ENCODE results near the gene SLC37A3. TPM values are rescaled to one million over a fixed set of nuclear protein-coding genes. Genes with fewer than 3 reads are reported as not detected.

The SLC37A3 gene
- total RNA-seq, 1 donor from 2014 or later: 83.0 TPM

DNA sequence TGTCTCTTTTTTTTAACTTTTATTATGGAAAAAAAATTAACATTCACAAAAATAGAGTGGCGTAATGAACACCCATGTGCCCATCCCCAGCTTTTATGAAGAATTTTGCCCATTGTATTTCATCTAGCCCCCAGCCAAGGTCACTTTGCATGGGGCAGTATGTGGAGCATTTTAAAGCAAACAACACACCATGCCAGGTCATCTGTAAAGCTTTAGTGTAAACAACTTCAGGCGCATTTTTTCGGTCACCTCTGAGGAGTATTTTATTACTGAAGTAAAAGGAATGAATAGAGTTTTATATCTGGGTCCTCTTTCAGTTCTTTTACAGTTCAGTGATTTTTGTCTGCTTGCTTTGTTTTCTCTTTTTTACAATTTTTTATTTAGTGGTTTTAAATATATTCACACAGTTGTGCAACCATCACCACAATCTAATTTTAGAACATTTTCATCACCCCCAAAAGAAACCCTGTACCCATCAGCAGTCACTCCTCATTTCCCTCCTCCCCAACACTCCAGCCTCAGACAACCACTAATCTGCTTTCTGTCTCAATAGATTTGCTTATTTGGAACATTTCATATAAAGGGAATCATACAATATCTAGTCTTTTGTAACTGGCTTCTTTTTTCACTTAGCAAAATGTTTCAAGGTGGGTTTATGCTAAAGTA lies 87.9 kb downstream of the SLC37A3 start:
- no peak for DNase-seq

DNA sequence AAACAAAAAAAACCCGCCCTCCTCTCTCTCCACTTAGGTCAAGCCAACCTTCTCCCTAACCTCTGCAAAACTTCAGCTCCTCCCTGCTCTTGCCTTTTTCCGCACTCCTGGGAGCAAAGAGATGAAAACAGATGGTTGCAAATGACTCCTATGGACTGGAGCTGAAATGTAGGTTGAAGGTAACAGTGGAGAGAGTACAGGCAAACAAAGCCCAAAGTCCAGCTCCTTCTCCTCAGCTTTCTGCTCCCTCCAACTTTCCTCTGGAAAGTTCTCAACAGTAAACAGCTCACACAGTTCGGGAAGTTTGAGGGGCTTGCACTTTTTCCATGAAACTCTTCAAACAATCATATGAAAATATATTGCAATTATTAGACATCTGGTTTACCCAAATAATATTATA lies 90.3 kb downstream of the SLC37A3 start:
- DNase-seq: no peak

DNA sequence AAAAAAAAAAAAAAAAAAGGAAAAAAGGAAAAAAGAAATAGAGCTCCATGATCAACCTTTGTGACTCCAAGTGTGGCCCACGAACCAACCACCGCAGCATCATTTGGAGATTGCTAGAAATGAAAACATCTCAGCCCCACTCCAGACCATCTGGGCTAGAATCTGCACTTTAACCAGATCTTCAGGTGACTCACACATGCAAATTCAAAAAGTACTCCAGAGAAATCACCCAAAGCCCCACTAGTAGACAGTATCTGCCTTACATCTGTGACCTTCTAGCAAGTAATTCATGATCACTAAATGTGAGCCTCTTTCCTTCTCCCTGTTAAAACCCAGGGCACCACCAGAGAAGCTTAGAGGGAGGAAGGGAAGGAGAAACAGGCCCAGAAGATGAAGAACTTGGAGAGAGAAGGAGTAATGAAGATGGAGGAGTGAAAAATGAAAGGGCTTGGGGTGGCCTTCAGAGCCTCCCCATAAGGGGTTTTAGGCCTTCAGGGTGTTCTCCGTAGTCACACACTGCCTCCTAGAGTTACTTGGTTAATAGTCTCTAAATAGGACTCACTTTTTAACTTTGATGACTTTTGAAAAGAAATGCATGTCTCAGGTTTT lies 94.0 kb downstream of the SLC37A3 start:
- DNase-seq: peak; percentile 50

DNA sequence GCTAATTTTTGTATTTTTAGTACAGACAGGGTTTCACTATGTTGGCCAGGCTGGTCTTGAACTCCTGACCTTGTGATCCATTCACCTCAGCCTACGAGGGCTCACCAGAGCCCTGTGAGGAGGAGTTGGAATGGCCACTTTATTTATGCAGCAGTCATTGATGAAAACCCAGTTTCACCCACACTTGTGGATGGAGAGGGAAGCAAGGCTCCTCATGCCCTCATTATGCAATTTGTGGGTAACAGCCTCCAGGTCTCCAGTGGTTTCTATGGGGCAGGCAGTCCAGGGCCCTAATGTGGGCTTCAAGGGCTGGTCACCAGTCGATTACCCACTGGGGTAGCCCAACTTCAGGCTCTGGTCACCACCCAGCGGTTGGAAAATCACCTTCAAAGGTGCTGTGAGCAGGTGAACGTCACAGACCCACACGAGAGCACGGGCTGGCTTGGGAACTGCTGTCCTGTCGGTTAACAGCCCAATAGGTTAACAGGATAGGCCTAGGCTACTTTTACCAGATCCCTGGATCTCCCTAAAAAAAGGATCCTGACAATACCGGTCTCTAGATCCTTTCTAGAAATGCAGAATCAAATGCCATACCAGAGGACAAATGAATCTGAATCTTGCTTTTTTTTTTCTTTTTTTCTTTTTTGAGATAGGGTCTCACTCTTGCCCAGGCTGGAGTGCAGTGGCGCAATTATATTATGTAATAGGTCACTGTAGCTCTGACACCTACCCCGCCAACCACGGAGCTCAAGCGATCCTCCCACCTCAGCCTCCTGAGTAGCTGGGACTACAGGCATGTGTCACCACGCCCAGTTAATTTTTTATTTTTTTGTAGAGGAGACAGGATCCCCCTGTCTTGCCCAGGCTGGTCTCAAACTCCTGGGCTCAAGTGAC lies 97.8 kb downstream of the SLC37A3 start:
- no peak for DNase-seq

DNA sequence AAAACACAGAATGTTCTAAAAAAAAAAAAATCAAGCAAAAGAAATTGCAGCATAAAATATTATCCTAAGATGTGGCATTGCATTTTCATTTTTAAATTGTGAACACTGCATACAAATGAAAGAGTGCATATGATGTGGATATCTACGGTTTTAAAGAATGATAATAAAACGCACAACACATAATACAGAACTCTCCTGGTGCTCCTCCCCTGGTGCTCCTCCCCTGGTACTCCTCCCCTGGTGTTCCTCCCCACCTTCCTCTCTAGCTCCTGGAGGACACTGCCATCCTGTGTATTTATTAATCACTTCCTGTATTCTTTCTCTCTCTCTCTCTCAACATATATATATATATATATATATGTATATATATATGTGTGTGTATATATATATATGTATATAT lies 100.1 kb downstream of the SLC37A3 start:
- DNase-seq: no peak

DNA sequence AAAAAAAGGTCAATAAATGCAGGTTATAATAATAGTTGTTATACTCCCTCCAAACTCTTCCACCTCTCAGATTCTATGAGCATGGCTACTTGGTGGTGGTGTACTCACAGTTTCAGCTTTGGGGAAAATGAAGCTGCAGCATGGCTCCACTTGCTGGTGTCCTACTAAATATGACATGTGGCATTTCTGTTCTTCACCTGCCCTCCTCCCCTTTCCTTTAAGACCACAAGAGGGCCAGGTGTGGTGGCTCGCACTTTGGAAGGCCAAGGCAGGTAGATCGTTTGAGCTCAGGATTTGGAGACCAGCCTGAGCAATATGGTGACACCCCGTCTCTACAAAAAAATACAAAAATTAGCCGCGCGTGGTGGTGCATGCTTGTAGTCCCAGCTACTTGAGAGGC lies 101.1 kb downstream of the SLC37A3 start:
- DNase-seq: no peak

DNA sequence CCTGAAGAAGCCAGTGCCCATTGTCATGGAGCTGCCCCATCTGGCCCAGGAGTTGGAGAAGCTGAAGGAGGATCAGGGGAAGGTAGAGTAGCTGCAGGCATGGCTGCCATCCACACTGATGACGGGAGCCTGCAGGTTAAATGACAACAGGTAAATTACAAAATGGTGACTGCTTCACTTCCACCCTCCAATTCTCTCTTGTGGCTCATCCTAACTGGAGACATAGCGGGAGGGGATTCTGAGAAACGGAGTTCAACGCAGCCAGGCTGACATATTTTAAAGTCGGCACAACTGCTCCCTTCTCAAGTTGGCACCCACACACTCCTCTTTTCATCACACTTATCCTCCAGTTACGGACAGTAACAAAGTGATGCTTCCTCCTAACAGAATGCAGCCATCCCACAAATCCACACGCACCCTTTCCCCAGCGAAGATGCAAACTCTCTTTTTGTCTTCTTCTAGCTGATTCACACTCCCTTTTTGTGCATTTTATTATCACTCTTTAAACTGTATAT lies 103.0 kb downstream of the SLC37A3 start:
- no peak for DNase-seq

DNA sequence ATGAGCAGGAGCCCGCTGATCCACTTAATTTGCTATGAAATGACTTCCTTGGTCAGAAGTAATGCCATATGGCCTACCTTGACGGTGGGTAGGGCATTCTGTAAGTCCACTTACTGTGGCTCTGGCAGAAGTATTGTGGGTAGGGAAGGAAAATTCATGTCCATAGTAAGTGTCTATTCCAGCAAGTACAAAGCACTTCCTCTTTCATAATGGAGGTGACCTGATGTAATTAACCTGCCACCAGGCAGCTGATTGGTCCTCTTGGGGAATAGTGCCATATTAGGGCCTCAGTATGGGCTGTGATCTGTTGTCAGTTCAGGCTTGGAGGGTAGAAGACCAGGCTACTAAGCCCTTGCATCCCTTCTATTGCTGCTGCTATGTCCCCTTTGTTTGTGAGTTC lies 103.9 kb downstream of the SLC37A3 start:
- DNase-seq: no peak

DNA sequence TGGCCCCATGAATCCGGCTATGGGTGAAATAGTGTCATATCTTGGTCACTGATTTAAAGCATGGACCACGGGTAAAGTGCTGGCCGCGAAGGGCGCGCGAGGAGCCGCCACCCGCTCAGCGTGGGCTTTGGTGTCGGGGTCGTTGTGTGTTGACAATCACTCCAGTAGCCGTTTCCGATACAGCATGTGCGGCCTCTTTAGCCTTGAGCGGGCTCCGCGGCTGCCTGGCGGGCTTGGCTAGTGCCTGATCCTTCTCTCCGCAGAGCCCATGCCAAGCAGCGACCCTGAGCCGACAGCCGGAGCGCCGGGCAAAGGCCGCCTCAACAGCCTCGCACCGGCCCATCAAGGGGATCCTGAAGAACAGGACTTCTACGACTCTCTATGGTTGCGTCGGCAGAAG lies 105.9 kb downstream of the SLC37A3 start:
- DNase-seq: no peak

DNA sequence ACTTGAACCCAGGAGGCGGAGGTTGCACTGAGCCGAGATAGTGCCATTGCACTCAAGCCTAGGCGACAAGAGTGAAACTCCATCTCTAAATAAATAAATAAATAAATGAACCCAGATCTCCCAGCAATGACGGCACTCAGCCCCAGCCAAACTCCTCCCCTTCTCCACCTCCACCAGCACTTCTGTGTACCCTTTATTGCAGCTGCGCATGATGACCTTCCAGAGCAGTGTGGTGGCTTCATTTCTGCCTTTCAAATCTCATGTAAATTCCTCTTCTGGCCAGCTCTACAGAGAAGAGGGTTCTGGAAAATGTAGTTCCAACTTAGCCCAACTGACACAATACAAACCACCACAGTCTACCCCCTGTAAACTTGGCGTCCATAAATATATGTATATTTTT lies 108.5 kb downstream of the SLC37A3 start:
- DNase-seq: no peak

DNA sequence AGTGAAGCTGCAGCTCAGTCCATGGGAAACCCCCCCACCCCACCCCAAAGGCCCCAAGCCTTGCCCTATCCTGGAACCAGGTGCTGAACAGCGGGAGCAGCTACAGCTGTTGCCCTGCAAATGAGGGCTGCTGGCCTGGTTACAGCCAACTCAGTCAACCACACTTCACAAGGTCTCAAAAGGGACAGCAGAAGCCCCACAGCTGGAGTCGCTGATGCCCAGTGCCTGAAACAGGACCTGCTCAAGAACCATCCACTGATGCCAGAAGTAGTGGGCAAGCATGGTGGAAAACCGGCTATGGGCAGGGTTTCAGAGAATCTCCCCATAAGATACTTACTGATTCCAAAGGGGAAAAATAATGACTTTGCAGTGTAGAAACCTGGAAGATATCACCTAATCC lies 110.3 kb downstream of the SLC37A3 start:
- no peak for DNase-seq

DNA sequence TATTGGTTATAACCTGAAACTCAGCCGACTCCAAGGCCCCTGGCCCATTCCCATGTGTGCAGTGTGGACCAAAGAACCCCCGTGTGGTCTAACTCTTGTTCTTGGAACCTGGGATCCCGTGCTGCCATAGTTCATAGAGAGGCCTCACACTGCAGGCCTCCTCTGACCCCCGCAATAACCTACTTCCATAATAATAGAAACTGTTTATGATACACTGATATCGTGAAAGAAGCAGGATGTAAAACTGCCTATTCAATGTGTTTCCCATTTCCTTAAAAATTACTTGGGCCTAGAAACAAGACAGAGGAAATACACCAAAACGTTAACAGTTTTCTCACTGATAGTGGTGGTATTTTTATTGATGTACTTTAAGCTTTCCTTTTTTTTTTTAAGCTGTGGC lies 112.4 kb downstream of the SLC37A3 start:
- no peak for DNase-seq

DNA sequence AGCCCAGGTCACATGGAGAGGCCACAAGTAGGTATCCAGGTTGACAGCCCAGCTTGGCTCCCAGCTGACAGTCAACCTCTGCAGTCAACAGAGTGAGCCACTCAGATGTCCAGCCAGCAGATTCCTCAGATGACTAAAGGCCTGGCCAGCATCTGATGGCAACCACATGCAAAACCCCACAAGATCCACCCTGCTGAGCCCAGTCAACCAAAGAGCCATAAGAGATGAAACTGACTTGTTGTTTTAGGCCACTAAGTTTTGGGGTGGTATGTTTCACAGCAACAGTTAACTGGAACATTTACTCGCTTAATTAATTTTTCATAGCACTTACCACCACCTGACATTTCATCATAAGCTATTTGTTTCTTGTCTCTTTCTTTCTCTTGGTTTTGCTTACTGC lies 114.3 kb downstream of the SLC37A3 start:
- no peak for DNase-seq

Other genes starting within 250 kb of the SLC37A3 start
- 8.9 and 10.6 TPM in 2 replicates for gene KDM7A, start 221.5 kb downstream of the SLC37A3 start, total RNA-seq
- gene RAB19, start 5.5 kb upstream of the SLC37A3 start, total RNA-seq: not detected in 2 replicates
- gene MKRN1, start 81.0 kb upstream of the SLC37A3 start, total RNA-seq: 56.7 and 72.4 TPM in 2 replicates
- 0.14 and 1.0 TPM in 2 replicates for gene DENND2A, start 242.3 kb upstream of the SLC37A3 start, total RNA-seq

Data from dermis blood vessel endothelial cell (primary cell).